MCF 10A (cell line): ENCODE data around the gene PLD3. TPM values are rescaled to one million over a fixed set of nuclear protein-coding genes. Genes with fewer than 3 reads are reported as not detected.

Source experiments
- BruUV-seq: library from RNA; stranded (reverse); fragments of 400-500 nt; replicated peaks from 2 replicates; lab custom pipeline; 2021; lab: Mats Ljungman, UMichigan
- CTCF ChIA-PET: fragments of 300-600 bp; sonication (Branson Sonifier 250); formaldehyde crosslinking; extraction: SDS; loops from one replicate; lab custom pipeline; 2021; ENCODE audit warnings: antibody characterized with exemption, inconsistent platforms; lab: Yijun Ruan, JAX
- POLR2A ChIA-PET: fragments of 300-600, 350-650 bp; sonication (Branson Sonifier 250); formaldehyde crosslinking; extraction: SDS; loops from one replicate; lab custom pipeline; 2020; ENCODE audit warnings: antibody characterized with exemption, inconsistent platforms; lab: Yijun Ruan, JAX
- DNase-seq: peaks from one replicate; pipeline ENCODE4 v3.0.0-alpha.2; 2018; ENCODE audit not compliant: unreplicated experiment
- H3K27ac Mint-ChIP-seq: one replicate; pipeline ENCODE4 v1.8.0; 2022; ENCODE audit warnings: mild to moderate bottlenecking, low read depth, mixed read lengths; ENCODE audit not compliant: unreplicated experiment
- H3K27me3 Mint-ChIP-seq: one replicate; pipeline ENCODE4 v1.8.0; 2022; ENCODE audit warnings: mixed read lengths; ENCODE audit not compliant: insufficient read depth, unreplicated experiment
- H3K36me3 Mint-ChIP-seq: one replicate; pipeline ENCODE4 v1.8.0; 2022; ENCODE audit warnings: mild to moderate bottlenecking, moderate library complexity, mixed read lengths; ENCODE audit not compliant: insufficient read depth, unreplicated experiment
- H3K4me1 Mint-ChIP-seq: one replicate; pipeline ENCODE4 v1.8.0; 2022; ENCODE audit warnings: mixed read lengths; ENCODE audit not compliant: insufficient read depth, unreplicated experiment
- H3K4me3 Mint-ChIP-seq: one replicate; pipeline ENCODE4 v1.8.0; 2022; ENCODE audit warnings: mild to moderate bottlenecking, moderate library complexity, mixed read lengths; ENCODE audit not compliant: unreplicated experiment
- H3K9me3 Mint-ChIP-seq: one replicate; pipeline ENCODE4 v1.8.0; 2022; ENCODE audit warnings: mixed read lengths; ENCODE audit not compliant: unreplicated experiment
- intact Hi-C: fragments of 100-400 bp; cut with micrococcal nuclease; formaldehyde crosslinking; loops from 2 replicates; pipeline ENCODE4 v1.14.1; 2022
- total RNA-seq: library from RNA; stranded (reverse); gene quantifications from 2 replicates; pipeline ENCODE4 v1.2.3, GENCODE V29; 2022
- TF ChIP-seq, protein P1 (sequence below): fragments of 200-600 bp; IDR thresholded peaks from one replicate; pipeline ENCODE4 v1.8.0; 2022; ENCODE audit warnings: antibody characterized with exemption, mild to moderate bottlenecking; ENCODE audit not compliant: unreplicated experiment

PLD3 gene
- total RNA-seq, 1 experiment from 2014 or later = 98.9 TPM

GRCh38 chr19:40337594-40337993, 10.9 kb upstream of the PLD3 start:
- no peak for DNase-seq
- Mint-ChIP-seq H3K4me3 (no peak overlapping the region), H3K27me3 (no peaks in the 10 kb centered on the region), H3K36me3 (peaks cover 58% of the 10 kb centered on the region), H3K4me1 (peaks cover 12% of the 10 kb centered on the region), H3K27ac (no peak overlapping the region), H3K9me3 (no peaks in the 10 kb centered on the region)
- POLR2A ChIA-PET = interaction anchor here (0.6 to 1.5 kb wide), 3 partner anchors 10 to 128 kb away, joined by 3 read pairs; partner anchors contain the start of genes BLVRB, C19orf47 and PLD3
- TF ChIP-seq, protein P1, sequence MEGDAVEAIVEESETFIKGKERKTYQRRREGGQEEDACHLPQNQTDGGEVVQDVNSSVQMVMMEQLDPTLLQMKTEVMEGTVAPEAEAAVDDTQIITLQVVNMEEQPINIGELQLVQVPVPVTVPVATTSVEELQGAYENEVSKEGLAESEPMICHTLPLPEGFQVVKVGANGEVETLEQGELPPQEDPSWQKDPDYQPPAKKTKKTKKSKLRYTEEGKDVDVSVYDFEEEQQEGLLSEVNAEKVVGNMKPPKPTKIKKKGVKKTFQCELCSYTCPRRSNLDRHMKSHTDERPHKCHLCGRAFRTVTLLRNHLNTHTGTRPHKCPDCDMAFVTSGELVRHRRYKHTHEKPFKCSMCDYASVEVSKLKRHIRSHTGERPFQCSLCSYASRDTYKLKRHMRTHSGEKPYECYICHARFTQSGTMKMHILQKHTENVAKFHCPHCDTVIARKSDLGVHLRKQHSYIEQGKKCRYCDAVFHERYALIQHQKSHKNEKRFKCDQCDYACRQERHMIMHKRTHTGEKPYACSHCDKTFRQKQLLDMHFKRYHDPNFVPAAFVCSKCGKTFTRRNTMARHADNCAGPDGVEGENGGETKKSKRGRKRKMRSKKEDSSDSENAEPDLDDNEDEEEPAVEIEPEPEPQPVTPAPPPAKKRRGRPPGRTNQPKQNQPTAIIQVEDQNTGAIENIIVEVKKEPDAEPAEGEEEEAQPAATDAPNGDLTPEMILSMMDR = no peak
- CTCF ChIA-PET = no interaction called here
- no TSS peak for BruUV-seq
- intact Hi-C loops = no loop called here

DNA sequence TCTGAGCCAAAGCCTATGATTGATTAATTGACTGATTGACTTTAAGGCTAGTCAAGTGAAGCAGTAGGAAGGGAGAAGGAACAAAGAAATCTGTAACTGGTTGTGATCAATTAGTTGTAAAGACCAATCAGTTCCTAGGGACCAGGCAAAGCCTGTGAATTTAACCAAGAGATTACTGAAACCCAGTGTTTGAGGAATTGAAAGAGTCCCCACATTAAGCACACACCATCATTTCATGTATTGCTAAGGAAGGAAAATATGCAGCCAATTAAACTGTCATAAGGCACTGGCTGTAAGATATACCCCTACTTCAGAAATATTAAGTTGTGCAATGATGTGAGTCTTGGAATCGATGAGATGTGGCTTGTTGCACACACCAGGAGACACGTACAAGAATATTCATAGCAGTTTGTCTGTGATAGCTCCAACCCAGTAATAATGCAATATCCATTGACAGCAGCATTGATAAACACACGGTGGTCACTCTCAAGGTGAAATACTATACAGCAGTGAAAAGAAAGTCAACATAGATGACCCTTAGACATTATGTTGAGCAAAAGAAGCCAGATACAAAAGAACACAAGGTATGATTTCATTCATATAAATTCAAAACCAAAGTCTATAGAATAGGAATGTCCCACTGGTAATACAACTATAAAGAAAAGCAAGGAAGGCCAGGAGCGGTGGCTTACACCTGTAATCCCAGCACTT, 9.3 kb upstream of the PLD3 start:
- Mint-ChIP-seq H3K9me3 (no peaks in the 10 kb centered on the region), H3K4me3 (no peak overlapping the region), H3K36me3 (peaks cover 47% of the 10 kb centered on the region), H3K27me3 (no peaks in the 10 kb centered on the region), H3K4me1 (peaks cover 25% of the 10 kb centered on the region), H3K27ac (peak overlapping the region; percentile 16)
- CTCF ChIA-PET = interaction anchor here (0.6 to 0.7 kb wide), 2 partner anchors 198 to 211 kb away, joined by 3 to 5 read pairs; no protein-coding TSS in a partner anchor
- intact Hi-C loops = no loop called here
- TF ChIP-seq, protein P1 = no peak
- DNase-seq = no peak
- POLR2A ChIA-PET = interaction anchor here (0.5 to 1.5 kb wide), 3 partner anchors 9 to 87 kb away, joined by 3 to 4 read pairs (median 4); partner anchors contain the start of genes C19orf47, PLD3 and SERTAD1
- no TSS peak for BruUV-seq

DNA sequence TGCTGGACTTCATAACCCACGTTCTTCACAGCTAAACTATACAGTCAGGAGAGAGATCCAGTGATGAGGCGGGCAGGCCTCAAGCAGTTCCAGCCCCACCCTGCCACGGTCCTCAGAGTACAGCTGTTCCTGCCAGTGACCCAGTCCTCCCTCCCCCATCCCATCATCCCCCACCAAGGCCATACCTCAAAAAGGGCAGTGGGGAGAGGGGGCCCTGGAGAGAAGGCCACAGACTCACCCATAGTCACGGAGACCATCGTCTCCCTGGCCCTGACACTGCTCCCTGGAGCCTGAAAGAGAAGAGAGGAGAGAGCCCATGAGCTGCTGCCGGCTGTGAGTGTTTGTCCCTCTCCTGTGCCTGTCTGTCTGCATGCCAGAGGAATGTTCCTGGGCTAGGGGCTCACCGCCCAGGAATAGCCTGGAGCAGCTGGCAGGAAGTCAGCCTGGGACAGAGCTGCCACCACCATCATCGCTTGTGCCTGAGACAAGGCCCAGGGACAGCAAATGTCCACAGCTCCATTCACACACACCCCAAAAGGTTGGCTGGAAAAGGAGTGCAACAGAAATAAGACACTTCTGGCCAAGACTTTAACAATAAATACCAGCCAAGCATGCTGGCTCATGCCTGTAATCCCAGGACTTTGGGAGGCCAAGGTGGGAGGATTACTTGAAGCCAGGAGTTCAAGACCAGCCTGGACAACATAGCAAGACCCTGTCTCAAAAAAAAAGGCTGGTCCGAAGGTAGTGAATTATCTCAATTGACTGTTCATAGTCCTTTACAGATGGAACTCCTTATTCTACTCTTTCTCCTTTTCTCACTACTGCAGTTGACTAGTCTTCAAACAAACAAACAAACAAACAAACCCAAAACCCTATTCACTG, 6.7 kb upstream of the PLD3 start:
- Mint-ChIP-seq H3K36me3 (peaks cover 33% of the 10 kb centered on the region), H3K4me1 (peaks cover 25% of the 10 kb centered on the region), H3K27me3 (no peaks in the 10 kb centered on the region), H3K27ac (peak overlapping the region; percentile 87), H3K4me3 (peak overlapping the region; percentile 25), H3K9me3 (no peaks in the 10 kb centered on the region)
- intact Hi-C loops = no loop called here
- CTCF ChIA-PET = interaction anchor here (0.6 to 1.5 kb wide), 6 partner anchors 9 to 497 kb away, joined by 3 to 5 read pairs (median 3); no protein-coding TSS in a partner anchor
- TF ChIP-seq, protein P1 = no peak
- POLR2A ChIA-PET = interaction anchor here (0.6 to 1.5 kb wide), 3 partner anchors 11 to 79 kb away, joined by 3 to 9 read pairs (median 3); no protein-coding TSS in a partner anchor
- DNase-seq = no peak
- no TSS peak for BruUV-seq
